Vagina (tissue), 2 donors: ENCODE measurements around the gene ZNF804B.

Experiments used
- CTCF ChIP-seq, 3 experiments: fragments of 450-650 bp in 2 of 3; fragments of 200-600 bp in 1 of 3; sonication (generic) in 1 of 3; IDR thresholded peaks; one replicate each; pipeline ENCODE4 v1.5.1; 2017 to 2019; ENCODE audit warnings: antibody characterized with exemption in 3 of 3, mild to moderate bottlenecking in 2 of 3, moderate library complexity in 2 of 3
- POLR2A ChIP-seq, 2 donors: fragments of 450-650 bp; IDR thresholded peaks; one replicate each; pipeline ENCODE4 v1.6.1; 2017; ENCODE audit warnings: antibody characterized with exemption in 2 of 2, mild to moderate bottlenecking in 2 of 2, moderate library complexity in 2 of 2
- POLR2AphosphoS5 ChIP-seq, 2 donors: sonication (generic); formaldehyde crosslinking; IDR thresholded peaks; one replicate each; pipeline ENCODE4 v1.9.0; 2017; ENCODE audit warnings: antibody characterized with exemption in 2 of 2, mild to moderate bottlenecking in 2 of 2, low read depth in 1 of 2; ENCODE audit not compliant: insufficient read depth in 1 of 2

GRCh38 chr7:88928276-88928675 is 168.8 kb downstream of the ZNF804B start:
- TF ChIP-seq CTCF (IDR thresholded peaks at IDR 0.05) (no peak), POLR2AphosphoS5 (IDR thresholded peaks at IDR 0.05; ENCODE audit: insufficient read depth in 1 of 2, low read depth in 1 of 2) (no peak), POLR2A (IDR thresholded peaks at IDR 0.05) (no peak)
